ENCODE measurements around the gene TRANK1.
"Not testable (repeated sequence)": the region's sequence is repeated elsewhere in the genome, so short reads cannot be mapped to it uniquely, and the experiment has no call there.

The TRANK1 gene

DNA sequence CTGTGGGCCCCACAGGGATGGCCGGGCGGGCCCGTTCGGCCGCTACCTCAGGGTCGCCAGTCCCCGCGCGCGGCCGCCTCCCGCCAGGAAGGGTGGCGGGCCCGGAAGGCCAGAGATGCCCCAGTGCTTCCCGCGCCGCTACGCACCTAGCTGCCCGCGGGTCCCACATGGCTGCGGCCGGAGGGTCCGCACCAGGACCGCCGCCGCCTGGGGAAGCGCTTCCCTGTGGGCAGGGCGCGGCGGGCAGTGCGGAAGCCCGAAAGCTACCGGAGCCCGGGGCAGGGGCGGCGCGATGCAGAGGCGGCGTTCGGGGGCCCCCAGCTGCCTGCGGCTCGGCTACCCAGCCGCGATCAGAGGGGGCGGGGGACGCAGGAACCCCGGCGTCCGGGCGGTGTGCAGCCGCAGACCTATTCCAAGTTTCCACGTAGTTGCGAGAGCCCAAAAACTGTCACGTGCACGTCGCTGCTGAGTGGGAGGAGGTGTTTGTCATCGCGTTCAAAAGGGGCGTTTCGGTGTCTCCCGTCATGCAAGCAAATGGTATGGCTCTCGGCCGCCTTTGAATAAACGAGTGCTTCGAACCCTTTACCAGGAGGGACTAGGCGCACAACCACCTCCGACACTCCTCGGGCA lies at the start of gene TRANK1:
TRANK1 (minus strand) TSS at position 414 of the 630 bp plus-strand sequence; CDS start at position 169, 245 bp downstream.
- peak; percentile 0 to 43 for DNase-seq

DNA sequence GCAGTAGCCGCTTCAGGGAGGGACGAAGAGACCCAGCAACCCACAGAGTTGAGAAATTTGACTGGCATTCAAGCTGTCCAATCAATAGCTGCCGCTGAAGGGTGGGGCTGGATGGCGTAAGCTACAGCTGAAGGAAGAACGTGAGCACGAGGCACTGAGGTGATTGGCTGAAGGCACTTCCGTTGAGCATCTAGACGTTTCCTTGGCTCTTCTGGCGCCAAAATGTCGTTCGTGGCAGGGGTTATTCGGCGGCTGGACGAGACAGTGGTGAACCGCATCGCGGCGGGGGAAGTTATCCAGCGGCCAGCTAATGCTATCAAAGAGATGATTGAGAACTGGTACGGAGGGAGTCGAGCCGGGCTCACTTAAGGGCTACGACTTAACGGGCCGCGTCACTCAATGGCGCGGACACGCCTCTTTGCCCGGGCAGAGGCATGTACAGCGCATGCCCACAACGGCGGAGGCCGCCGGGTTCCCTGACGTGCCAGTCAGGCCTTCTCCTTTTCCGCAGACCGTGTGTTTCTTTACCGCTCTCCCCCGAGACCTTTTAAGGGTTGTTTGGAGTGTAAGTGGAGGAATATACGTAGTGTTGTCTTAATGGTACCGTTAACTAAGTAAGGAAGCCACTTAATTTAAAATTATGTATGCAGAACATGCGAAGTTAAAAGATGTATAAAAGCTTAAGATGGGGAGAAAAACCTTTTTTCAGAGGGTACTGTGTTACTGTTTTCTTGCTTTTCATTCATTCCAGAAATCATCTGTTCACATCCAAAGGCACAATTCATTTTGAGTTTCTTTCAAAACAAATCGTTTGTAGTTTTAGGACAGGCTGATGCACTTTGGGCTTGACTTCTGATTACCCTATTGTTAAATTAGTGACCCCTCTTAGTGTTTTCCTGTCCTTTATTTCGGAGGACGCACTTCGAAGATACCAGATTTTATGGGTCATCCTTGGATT lies 48.8 kb upstream of the TRANK1 start, which contains the start of gene MLH1:
MLH1 (plus strand) TSS at position 193 of the 958 bp plus-strand sequence; CDS start at position 223, 30 bp downstream.
- DNase-seq, result no peak

DNA sequence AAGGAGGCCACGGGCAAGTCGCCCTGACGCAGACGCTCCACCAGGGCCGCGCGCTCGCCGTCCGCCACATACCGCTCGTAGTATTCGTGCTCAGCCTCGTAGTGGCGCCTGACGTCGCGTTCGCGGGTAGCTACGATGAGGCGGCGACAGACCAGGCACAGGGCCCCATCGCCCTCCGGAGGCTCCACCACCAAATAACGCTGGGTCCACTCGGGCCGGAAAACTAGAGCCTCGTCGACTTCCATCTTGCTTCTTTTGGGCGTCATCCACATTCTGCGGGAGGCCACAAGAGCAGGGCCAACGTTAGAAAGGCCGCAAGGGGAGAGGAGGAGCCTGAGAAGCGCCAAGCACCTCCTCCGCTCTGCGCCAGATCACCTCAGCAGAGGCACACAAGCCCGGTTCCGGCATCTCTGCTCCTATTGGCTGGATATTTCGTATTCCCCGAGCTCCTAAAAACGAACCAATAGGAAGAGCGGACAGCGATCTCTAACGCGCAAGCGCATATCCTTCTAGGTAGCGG lies 48.0 kb upstream of the TRANK1 start, which contains the start of gene EPM2AIP1:
EPM2AIP1 (minus strand) TSS at position 326 of the 520 bp plus-strand sequence; CDS start at position 272, 54 bp downstream.
- DNase-seq, result no peak

DNA sequence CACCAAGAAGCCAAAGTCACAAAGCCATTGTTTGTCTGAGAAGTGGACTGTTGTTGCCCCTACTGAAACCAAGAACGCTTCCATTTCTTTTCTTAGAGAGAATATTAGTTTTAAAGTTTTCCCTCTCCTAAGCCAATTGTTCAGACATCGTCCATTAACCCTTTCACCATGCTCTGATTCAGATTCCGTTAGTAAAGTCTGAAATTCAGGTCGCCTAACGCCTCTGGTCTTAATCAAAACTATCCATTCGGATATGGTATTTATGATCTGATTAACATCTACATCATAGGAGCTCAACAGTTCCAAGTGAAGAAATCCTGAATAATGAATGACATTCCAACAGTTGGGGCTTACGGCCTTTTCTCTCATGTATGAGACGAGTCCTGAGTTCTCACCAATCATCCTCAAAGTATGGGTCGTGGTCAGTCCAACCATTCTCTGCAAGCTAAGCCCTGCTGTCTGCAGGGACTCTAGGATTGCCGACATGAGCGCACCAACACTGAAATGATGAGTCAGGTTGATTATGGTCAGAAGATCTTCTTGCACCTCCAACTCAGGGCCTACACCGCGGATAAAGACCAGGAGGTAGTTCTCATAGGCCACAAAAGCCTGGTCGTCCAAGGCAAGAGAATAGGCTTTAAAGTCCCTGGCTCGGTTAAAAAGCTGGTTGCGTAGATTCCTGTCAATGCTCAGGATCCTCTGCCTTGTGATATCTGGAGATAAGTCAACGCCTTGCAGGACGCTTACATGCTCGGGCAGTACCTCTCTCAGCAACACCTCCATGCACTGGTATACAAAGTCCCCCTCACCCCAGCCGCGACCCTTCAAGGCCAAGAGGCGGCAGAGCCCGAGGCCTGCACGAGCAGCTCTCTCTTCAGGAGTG lies 47.3 kb upstream of the TRANK1 start:
- DNase-seq, result no peak

DNA sequence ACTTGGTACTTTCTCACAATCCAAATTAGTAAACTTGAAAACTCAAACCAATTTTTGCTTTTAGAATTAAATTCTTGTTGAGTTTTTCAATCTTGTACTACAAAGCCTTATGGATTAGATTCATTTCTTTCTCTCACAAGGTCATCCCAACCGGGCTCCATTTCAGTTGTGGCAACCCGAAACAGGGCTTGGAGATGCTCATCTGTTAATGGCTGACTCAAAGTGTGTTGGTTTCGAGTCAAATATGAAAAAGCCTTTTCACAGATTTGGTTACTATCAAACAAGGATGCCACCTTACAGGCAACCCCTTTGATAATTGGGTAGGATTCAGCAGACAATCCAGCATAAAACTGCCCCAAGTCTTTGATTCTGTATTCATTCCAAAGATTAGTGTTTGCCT lies 46.3 kb upstream of the TRANK1 start:
- DNase-seq, result no peak

DNA sequence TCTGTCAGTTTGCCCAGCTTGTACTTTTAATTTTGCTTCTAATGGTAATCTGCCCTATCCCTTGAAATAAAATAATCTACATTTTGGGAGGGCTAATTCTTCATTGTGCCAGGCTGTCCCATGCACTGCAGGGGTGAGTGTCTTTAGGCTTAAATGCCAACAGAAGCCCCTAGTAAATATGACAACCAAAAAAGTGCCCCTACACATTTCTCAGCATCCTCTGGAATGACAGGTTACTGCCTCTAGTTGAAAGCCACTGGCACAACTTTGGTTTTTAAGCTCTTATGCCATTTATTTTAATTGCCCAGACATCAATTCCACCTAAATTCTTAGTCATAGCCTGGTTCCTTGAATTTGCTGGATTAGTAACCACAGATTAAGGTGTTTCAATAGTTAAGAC lies 44.7 kb upstream of the TRANK1 start:
- DNase-seq, result no peak

DNA sequence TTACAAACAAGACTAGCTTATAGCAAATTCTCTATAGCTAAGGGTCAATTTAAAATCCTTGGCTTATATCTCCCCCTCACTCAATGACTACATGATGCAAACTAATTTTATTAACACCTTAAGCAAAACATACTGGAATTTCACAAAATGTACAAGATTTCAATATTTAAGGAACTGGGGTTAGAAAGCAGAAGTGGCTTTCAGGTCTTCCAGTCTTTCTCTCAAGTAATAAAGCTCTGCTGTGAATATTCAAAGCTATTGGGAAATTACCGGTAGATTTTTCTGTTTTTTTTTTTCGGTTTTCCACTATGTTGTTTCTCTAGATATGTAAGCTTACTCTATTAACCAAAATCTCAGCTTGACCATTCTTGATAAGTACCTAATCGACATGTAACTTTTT lies 44.2 kb upstream of the TRANK1 start:
- no peak for DNase-seq

DNA sequence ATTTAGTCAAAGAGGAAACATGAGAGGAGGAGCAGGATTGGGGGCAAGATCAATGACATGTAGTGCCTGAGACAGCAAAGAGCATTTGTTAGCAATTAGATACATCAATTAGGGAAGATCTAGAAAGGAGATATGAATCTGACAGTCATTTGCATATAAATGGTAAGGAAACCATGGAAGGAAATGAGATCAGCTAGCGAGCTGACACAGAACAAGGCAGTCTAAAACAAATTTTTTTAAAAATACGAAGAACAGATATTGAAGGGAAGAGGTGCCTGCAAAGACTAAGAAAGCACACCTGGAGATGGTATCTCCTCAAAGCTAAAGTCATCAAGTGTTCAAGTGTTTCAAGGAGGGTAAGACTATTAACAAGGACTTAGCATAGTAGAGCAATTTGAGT lies 43.5 kb upstream of the TRANK1 start:
- no peak for DNase-seq

DNA sequence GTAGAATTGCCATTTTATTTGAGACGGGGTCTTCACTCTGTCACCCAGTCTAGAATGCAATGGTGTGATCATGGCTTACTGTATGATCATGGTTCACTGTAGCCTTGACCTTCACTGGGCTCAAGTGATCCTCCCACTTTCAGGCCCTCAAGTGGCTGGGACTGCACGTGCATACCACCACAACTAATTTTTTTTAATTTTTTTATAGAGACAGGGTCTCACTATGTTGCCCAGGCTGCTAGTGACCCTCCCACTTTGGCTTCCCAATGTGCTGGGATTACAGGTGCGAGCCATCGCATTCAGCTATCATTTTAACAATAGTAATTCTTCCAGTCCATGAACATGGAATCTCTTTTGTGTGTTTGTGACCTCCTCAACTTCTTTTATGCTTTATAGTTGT lies 36.2 kb upstream of the TRANK1 start:
- no peak for DNase-seq

DNA sequence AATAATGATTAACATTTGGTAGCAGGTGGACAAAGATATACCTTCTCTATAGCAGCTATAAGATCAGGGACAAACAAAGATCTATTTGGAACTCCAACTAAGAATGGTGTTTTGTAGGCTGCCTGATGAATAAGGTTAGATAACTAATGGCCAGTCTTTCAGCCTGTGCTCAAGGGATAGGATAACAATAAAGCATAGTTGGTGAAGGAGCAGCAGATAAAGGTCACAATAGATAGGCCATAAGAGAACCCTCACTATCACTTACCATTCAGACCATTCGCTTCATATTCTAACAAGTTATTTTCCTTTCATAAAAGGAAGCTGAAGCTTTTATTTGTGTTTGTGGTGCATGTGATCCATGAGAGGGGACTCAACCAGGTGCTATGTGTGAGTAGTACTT lies 28.3 kb upstream of the TRANK1 start:
- no peak for DNase-seq

DNA sequence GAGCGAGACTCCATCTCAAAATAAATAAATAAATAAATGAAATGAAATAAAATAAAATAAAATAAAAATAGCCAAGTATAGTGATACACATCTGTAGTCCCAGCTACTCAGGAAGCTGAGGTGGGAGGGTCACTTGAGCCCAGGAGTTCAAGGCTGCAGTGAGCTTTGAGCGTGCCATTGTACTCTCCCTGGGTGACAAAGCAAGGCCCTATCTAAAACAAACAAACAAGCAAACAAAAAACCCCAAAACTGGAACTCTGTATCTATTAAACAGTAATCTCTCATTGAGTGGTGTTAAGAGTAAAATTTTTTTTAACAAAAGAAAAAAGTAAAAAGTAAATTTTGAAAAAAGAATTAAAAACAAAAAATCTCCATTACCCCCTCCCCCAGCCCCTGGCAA lies 27.3 kb upstream of the TRANK1 start:
- no peak for DNase-seq

DNA sequence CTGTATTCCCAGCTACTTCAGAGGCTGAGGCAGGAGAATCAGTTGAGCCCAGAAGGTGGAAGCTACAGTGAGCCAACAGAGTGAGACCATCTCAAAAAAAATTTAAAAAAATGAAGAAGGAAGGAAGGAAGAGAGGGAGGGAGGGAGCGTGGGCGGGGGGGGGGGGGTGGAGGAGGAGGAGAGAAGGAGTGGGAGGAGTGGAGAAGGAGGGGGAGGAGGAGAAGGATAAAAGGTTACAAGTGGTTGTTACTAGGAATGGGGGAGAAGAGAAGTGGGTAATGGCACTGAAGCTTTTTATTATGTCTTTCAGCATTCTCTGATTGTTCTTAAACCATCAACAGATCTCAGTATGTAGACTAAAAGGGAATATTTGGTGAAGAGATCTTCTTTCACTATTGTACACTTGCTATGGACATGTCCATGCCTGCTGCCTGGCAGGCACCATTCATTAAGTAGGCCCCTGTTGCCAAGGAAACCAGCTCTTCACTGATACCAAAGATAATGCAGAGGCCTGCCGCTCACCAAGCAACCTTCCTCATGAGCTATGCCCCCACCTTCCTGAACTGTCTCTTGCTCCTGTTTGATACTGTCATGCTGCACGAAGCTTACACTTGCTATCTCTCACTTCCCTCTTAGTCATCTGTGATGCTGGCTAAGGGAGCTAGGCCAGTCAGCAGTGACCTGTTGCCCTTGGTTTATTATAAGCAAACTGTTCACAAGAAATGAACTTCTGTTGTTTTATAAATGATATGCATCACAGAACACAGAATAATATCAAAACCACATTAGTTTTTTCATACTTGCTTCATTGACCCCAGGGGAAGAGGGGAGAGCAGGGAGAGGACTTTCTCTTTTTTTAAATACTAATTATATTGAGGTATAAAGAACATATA lies 24.9 kb upstream of the TRANK1 start:
- DNase-seq, result peak; percentile 64 to 87

DNA sequence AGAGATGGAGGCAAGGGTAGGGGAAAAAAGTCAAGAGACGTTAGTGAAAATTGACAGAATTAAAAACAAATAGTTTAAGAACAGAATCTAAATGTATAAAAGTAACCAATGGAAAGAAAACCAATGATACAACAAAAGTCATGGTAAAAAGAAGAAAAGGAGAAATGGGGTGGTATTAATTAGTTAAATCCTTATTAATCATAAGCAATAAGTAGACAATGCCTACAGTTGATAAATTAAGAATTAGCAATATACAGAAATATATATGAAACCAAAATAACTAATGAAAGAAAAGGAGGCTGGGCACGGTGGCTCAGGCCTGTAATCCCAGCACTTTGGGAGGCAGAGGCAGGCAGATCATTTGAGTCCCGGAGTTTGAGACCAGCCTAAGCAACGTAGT lies 24.2 kb upstream of the TRANK1 start:
- no peak for DNase-seq

DNA sequence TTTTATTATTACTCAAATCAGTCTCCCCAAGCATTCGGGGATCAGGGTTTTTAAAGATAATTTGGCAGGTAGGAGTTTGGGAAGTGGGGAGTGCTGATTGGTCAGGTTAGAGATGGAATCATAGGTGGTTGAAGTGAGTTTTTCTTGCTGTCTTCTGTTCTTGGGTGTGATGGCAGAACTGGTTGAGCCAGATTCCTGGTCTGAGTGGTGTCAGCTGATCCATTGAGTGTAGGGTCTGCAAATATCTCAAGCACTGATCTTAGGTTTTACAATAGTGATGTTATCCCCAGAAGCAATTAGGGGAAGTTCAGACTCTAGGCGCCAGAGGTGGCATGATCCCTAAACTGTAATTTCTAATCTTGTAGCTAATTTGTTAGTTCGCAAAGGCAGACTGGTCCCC lies 20.6 kb upstream of the TRANK1 start:
- DNase-seq, result no peak

DNA sequence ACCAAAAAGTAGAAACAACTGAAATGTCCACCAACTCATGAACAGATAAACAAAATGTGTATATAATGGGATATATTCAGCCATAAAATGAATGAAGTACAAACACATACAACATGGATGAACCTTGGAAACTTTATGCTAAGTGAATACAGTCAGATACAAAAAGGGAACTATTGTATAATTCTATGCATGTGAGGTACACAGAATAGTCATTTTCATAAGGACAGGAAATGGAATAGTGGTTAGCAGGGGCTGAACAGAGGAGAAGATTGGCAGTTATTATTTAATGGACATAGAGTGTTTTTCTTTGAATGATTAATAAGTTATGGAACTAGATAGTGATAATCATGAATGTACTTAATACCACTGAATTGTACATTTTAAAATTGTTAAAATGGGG lies 20.0 kb upstream of the TRANK1 start:
- DNase-seq, result no peak

DNA sequence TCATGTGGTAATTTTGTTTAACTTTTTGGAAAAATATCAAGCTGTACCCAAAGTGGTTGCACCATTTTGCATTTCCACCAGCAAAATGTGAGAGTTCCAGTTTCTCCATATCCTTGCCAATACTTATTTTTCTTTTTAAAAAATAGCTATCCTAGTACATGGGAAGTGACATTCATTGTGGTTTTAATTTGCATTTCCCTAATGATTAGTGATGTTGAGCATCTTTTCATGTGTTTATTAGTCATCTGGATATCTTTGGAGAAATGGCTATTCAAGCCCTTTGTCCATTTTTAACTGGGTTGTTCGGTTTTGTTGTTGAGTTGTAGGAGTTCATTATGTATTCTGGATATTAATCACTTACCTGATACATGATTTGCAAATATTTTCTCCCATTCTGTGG lies 19.5 kb upstream of the TRANK1 start:
- no peak for DNase-seq

DNA sequence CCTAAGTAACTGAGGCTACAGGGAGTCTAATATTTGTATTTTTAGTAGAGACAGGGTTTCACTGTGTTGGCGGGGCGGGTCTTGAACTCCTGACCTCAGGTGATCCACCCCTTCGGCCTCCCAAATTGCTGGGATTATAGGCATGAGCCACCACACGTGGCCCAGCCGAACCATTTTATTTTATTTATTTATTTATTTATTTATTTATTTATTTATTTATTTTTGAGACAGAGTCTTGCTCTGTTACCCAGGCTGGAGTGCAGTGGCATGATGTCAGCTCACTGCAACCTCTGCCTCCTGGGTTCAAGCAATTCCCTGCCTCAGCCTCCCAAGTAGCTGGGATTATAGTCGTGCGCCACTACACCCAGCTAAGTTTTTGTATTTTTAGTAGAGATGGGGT lies 18.2 kb upstream of the TRANK1 start:
- DNase-seq, result not testable (repeated sequence)

DNA sequence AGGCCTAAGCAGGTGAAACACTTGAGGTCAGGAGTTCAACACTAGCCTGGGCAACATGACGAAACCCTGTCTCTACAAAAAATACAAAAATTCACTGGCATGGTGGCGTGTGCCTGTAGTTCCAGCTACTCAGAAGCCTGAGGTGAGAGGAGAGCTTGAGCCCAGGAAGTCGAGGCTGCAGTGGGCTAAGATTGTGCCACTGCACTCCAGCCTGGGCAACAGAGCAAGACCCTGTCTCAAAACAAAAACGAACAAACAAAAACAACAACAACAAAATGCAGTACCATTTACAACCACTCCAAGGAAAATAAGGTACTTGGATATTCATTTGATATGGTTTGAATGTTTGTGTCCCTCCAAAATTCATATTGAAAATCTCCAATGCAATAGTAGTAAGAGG lies 15.6 kb upstream of the TRANK1 start:
- no peak for DNase-seq

DNA sequence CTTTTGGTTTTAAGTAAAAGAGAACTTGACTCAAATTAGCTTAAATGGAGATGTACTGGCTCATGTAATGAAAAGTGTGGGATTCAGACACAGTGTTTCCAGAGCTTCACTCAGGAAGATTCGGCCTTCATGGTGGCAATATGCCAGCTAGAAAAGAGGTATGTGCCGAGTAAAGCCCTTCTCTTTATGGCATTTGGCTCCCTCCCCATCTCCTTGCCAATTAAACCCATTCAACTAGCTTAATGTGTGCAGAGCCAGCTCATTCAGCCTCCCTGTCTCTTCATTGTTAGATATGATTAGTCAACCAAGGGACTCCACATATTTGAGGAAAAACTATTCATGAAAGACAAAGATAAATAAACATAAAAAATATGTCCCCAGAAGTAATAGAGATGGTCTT lies 15.0 kb upstream of the TRANK1 start:
- peak; percentile 72 to 87 for DNase-seq

DNA sequence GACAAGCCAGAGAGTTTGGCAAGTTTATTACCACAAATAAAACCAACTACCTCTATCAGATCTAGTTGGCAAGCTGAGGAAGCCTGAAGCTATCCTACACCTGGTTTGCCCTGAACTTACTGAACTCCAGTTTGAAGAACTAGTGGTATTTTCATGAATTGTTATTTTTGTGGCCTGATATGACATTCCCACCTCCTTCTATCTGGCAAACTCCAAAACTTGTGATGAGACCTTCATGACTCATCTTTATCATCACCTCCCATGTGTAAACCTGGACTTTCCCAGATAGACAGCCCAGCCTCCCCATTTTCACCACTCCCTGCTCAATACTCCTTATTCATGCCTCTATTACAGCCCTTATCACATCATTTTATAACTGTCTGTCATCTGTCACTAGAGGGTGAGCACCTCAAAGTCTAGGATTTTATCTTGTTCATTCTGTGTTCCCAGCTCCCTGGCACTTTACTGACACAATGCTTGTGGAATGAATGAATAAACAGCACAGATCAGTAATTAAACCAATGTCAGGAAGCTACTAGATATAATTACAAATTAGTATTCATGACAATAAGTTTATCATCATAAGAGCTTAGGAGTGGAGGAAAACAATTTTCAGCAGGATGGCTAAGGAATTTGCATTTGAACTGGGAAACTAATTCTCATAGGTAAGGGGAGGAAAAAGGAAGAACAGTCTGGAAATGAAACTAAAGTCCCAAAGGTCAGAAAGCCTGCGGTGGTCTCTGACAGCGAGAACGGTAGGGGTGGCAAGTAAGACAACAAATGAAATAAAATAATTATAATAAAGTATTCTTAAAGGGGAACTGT lies 13.2 kb upstream of the TRANK1 start:
- no peak for DNase-seq

DNA sequence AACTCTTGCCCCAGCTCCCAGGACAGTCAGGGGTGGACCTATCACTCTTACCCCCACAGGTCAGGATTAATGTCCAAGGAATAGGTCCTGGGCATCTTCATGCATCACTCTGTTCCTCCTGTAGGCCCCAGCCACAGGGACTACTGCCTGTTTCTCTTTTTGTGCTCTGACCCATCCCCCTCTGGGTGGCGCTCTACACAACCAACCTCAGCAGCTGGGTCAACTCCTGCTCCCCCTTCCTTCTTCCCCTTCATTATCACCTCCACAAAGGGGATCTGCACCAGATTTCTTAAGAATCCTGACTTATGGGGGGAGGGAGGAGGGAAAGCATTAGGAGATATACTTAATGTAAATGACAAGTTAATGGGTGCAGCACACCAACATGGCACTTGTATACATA lies 12.2 kb upstream of the TRANK1 start:
- no peak for DNase-seq
